MM.1S (cell line): ENCODE measurements around the gene EIF2B4.

ENCODE experiments used
- DNase-seq: peaks from one replicate; pipeline ENCODE4 v3.0.0-alpha.2; 2015
- H2AFZ ChIP-seq: fragments of 300-600 bp; sonication (generic); 2 replicates; pipeline ENCODE4 v1.6.0; 2016; ENCODE audit warnings: antibody characterized with exemption, low read length
- H3F3A ChIP-seq: fragments of 300-600 bp; sonication (generic); 2 replicates; pipeline ENCODE4 v1.6.1; 2016; ENCODE audit warnings: mild to moderate bottlenecking, antibody characterized with exemption, low read length, moderate library complexity, mixed read lengths; ENCODE audit not compliant: insufficient read depth
- H3K27ac ChIP-seq: fragments of 300-600 bp; sonication (generic); 2 replicates; pipeline ENCODE4 v1.5.1; 2016; ENCODE audit warnings: mild to moderate bottlenecking, low read length
- H3K27me3 ChIP-seq: fragments of 300-600 bp; sonication (generic); replicated peaks from 2 replicates; pipeline ENCODE4 v1.6.0; 2016; ENCODE audit warnings: low read length; ENCODE audit not compliant: insufficient read depth
- H3K36me3 ChIP-seq: fragments of 300-600 bp; sonication (generic); replicated peaks from 2 replicates; pipeline ENCODE4 v1.6.1; 2016; ENCODE audit warnings: mild to moderate bottlenecking, low read length, mixed read lengths; ENCODE audit not compliant: insufficient read depth
- H3K4me1 ChIP-seq: fragments of 300-600 bp; sonication (generic); 2 replicates; pipeline ENCODE4 v1.6.1; 2016; ENCODE audit warnings: low read length, mixed read lengths
- H3K4me2 ChIP-seq: fragments of 300-600 bp; sonication (generic); 2 replicates; pipeline ENCODE4 v1.6.0; 2016; ENCODE audit warnings: low read depth, low read length
- H3K4me3 ChIP-seq: fragments of 300-600 bp; sonication (generic); 2 replicates; pipeline ENCODE4 v1.5.1; 2016; ENCODE audit warnings: low read length, mixed read lengths
- H3K79me2 ChIP-seq: fragments of 300-600 bp; sonication (generic); 2 replicates; pipeline ENCODE4 v1.6.1; 2016; ENCODE audit warnings: mixed run types, low read length, mixed read lengths
- H3K9ac ChIP-seq: fragments of 300-600 bp; sonication (generic); 2 replicates; pipeline ENCODE4 v1.6.1; 2016; ENCODE audit warnings: low read length, mixed read lengths
- H3K9me2 ChIP-seq: fragments of 300-600 bp; sonication (generic); replicated peaks from 2 replicates; pipeline ENCODE4 v1.6.1; 2016; ENCODE audit warnings: mild to moderate bottlenecking, low read length, mixed read lengths; ENCODE audit not compliant: insufficient read depth
- H3K9me3 ChIP-seq: fragments of 300-600 bp; sonication (generic); replicated peaks from 2 replicates; pipeline ENCODE4 v1.6.1; 2016; ENCODE audit warnings: mild to moderate bottlenecking, low read length, mixed read lengths; ENCODE audit not compliant: insufficient read depth
- H4K20me1 ChIP-seq: fragments of 300-600 bp; sonication (generic); 2 replicates; pipeline ENCODE4 v1.6.1; 2016; ENCODE audit warnings: mild to moderate bottlenecking, low read length, moderate library complexity, mixed read lengths; ENCODE audit not compliant: insufficient read depth
- CTCF ChIP-seq: fragments of 300-600 bp; sonication (generic); IDR thresholded peaks from 2 replicates; pipeline ENCODE4 v1.5.1; 2016; ENCODE audit warnings: antibody characterized with exemption, low read length, mixed read lengths
- EZH2 ChIP-seq: fragments of 300-600 bp; sonication (generic); optimal IDR thresholded peaks from 2 replicates; pipeline ENCODE3; 2017; ENCODE audit warnings: low read depth, mild to moderate bottlenecking, antibody characterized with exemption, low read length, mixed read lengths
- EZH2phosphoT487 ChIP-seq: fragments of 300-600 bp; sonication (generic); IDR thresholded peaks from 2 replicates; pipeline ENCODE4 v1.6.1; 2018; ENCODE audit warnings: antibody characterized with exemption, low read length

The EIF2B4 gene

DNA sequence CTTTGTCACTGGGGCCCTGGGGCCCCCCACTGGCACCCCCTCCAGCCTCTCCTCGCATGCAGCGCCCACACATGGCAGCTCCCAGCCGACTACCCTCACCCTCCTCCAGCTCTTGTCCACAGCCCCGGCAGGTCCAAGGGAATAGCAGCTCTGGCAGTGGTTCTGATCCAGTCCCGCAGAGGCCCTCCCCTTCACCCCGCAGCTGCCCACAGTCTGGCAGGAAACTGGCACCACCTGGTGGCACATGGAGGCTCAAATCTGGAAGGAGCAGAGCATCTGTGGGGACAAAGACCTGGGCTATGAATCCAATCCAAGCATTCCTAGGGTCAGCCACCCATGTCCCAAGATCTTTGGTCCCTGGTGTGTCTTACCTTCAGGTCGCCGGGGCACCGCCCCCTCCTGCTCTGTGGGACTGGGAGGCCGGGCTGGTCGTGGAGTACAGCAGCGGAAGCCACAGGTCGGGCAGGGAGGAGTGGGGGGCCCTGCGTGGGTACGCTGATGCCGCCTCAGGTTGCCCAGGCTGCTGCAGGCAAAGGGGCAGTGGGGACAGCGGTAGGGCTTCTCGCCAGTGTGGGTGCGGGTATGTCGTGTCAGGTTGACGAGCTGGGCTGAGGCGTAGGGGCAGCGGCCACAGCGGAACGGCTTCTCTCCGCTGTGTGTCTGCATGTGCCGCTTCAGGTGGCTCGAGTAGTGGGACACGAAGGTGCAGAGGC is 8.1 kb upstream of the EIF2B4 start:
- Histone ChIP-seq H3K79me2 (peaks cover 25% of the 10 kb centered on the region), H2AFZ (no peak overlapping the region), H3F3A (peaks cover 29% of the 10 kb centered on the region), H3K36me3 (no peaks in the 10 kb centered on the region; the same call in none of the 2 replicates), H3K9ac (no peak overlapping the region), H3K4me1 (no peaks in the 10 kb centered on the region), H4K20me1 (no peaks in the 10 kb centered on the region), H3K9me2 (no peaks in the 10 kb centered on the region), H3K4me2 (no peak overlapping the region), H3K9me3 (no peaks in the 10 kb centered on the region), H3K4me3 (no peak overlapping the region), H3K27ac (no peak overlapping the region), H3K27me3 (no peaks in the 10 kb centered on the region)
- TF ChIP-seq CTCF (peak; percentile 24; the same call in 1 of the 2 replicates), EZH2phosphoT487 (no peak), EZH2 (no peak)
- no peak for DNase-seq

- no peak for DNase-seq
- no peaks in the 10 kb centered on the region for H3K4me1 ChIP-seq
- H3K4me2 ChIP-seq, result no peak overlapping the region
- no peaks in the 10 kb centered on the region for H3K27me3 ChIP-seq
- H3K9me2 ChIP-seq, result no peaks in the 10 kb centered on the region
- peaks cover 29% of the 10 kb centered on the region for H3F3A ChIP-seq
- no peak overlapping the region for H3K27ac ChIP-seq
- H3K9me3 ChIP-seq, result no peaks in the 10 kb centered on the region
- no peak for TF ChIP-seq EZH2phosphoT487
- no peak overlapping the region for H3K4me3 ChIP-seq
- H3K79me2 ChIP-seq, result peaks cover 29% of the 10 kb centered on the region
- H3K36me3 ChIP-seq, result no peaks in the 10 kb centered on the region; the same call in 1 of the 2 replicates
- no peak overlapping the region for H2AFZ ChIP-seq
- no peak overlapping the region for H3K9ac ChIP-seq
- H4K20me1 ChIP-seq, result no peaks in the 10 kb centered on the region
Observed at GRCh38 chr2:27377618-27378095, 7.5 kb upstream of the EIF2B4 start.

- H3K9ac ChIP-seq, result no peak overlapping the region
- no peaks in the 10 kb centered on the region for H3K9me3 ChIP-seq
- no peak overlapping the region for H3K4me2 ChIP-seq
- H3K27me3 ChIP-seq, result no peaks in the 10 kb centered on the region
- DNase-seq, result no peak
- TF ChIP-seq EZH2 (no peak), EZH2phosphoT487 (no peak), CTCF (no peak)
- no peaks in the 10 kb centered on the region for H3K4me1 ChIP-seq
- no peaks in the 10 kb centered on the region; the same call in 1 of the 2 replicates for H3K36me3 ChIP-seq
- H3K27ac ChIP-seq, result no peak overlapping the region
- no peak overlapping the region for H3K4me3 ChIP-seq
- no peaks in the 10 kb centered on the region for H4K20me1 ChIP-seq
- peaks cover 34% of the 10 kb centered on the region for H3K79me2 ChIP-seq
- peaks cover 24% of the 10 kb centered on the region for H3F3A ChIP-seq
- H3K9me2 ChIP-seq, result no peaks in the 10 kb centered on the region
- no peak overlapping the region for H2AFZ ChIP-seq
Observed at GRCh38 chr2:27376866-27377617, 6.9 kb upstream of the EIF2B4 start.
